22Rv1 (cell line): ENCODE data around the gene TBX5.

ENCODE experiments used
- CTCF ChIP-seq: fragments of 450-650 bp; IDR thresholded peaks from 2 replicates; pipeline ENCODE4 v1.5.1; 2017; ENCODE audit warnings: mild to moderate bottlenecking
- ZFX ChIP-seq: fragments of 450-650 bp; IDR thresholded peaks from 2 replicates; pipeline ENCODE4 v1.6.1; 2017; ENCODE audit warnings: antibody characterized with exemption, borderline replicate concordance

- peak; percentile 62 for TF ChIP-seq CTCF
- TF ChIP-seq ZFX: no peak
Measured at GRCh38 chr12:114403011-114403689, 2.8 kb downstream of the TBX5 start.
